ENCODE data around the gene SLAMF8. TPM values are rescaled to one million over a fixed set of nuclear protein-coding genes. Genes with fewer than 3 reads are reported as not detected.

SLAMF8 gene
- total RNA-seq, 1 donor from 2014 or later, result 0.27 TPM

DNA sequence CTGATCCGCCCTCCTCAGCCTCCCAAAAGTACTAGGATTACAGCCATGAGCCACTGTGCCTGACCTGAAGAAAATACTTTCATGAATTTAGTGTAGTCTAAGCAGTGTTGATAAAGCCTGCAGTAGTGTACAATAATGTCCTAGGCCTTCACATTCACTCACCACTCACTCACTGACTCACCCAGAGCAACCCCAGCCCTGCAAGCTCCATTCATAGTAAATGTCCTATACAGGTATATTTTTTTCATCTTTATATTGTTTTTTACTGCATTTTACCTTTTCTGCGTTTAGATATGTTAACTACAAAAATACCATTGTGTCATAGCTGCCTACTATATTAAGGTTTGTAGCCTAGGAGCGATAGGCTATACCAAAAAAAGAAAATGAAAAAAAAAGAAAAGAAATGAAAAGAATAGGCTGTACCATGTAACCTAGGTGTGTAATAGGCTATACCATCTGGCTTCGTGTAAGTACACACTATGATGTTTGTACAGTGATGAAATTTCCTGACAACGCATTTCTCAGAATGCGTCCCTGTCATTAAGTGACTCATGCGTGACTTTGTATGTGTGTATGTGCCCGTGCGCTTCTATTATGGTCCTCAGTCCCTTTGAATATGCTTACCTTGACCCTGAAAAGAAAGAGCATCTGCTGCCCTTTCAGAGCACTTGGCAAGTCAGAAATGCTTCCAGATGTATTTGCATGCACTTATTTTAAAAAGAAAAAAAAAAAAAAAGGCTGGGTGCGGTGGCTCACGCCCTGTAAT is 9.2 kb upstream of the SLAMF8 start:
- TF ChIP-seq, protein P1, sequence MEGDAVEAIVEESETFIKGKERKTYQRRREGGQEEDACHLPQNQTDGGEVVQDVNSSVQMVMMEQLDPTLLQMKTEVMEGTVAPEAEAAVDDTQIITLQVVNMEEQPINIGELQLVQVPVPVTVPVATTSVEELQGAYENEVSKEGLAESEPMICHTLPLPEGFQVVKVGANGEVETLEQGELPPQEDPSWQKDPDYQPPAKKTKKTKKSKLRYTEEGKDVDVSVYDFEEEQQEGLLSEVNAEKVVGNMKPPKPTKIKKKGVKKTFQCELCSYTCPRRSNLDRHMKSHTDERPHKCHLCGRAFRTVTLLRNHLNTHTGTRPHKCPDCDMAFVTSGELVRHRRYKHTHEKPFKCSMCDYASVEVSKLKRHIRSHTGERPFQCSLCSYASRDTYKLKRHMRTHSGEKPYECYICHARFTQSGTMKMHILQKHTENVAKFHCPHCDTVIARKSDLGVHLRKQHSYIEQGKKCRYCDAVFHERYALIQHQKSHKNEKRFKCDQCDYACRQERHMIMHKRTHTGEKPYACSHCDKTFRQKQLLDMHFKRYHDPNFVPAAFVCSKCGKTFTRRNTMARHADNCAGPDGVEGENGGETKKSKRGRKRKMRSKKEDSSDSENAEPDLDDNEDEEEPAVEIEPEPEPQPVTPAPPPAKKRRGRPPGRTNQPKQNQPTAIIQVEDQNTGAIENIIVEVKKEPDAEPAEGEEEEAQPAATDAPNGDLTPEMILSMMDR (IDR thresholded peaks at IDR 0.05), result no peak
- Mint-ChIP-seq H3K9me3 (no peaks in the 10 kb centered on the region), H3K36me3 (ENCODE audit: low read depth) (no peaks in the 10 kb centered on the region), H3K27ac (no peak overlapping the region), H3K4me1 (no peaks in the 10 kb centered on the region), H3K4me3 (no peak overlapping the region), H3K27me3 (peaks cover 23% of the 10 kb centered on the region)
- ChIA-PET CTCF (no interaction called here), POLR2A (no interaction called here)
- ATAC-seq (ENCODE audit: low read depth) (no peak), DNase-seq (no peak)
- intact Hi-C loops (cut with micrococcal nuclease), result no loop called here

DNA sequence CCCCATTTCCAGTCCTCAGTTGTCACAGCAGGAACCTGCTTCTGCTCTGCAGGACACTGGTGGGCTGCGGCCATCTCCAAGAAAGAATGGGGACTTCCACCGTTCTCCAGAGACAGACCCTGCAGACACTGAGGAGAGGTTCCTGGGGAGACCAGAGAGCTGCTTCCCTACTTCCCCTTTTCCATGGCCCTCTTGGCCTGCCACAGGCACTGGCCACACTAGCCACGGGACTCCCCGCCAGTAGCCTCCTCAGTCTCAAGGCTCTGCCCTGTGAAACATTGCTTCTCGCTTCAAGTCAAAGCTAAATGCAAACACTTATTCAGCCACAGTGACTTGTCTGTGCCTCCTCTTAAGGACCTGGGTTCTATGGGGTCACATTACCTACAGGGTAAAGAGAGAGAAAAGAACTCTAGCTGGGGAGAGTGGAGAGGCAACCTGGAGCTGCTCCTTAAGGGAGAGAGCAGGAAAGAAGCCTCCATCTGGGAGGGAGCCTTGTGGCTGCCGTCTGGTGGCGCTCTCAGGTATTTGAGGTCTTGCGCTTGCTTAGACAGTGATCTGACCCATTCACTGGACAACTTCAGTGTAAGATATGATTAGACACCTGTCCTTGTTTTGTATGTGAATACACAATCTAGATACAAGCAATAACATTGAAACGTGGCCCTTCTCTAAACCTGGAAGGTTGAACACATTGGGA is 5.4 kb upstream of the SLAMF8 start:
- TF ChIP-seq, protein P1 (IDR thresholded peaks at IDR 0.05), result no peak
- Mint-ChIP-seq H3K27me3 (peaks cover 27% of the 10 kb centered on the region), H3K4me1 (peaks cover 5% of the 10 kb centered on the region), H3K4me3 (no peak overlapping the region), H3K9me3 (no peaks in the 10 kb centered on the region), H3K36me3 (ENCODE audit: low read depth) (no peaks in the 10 kb centered on the region), H3K27ac (no peak overlapping the region)
- CTCF ChIA-PET, result interaction anchor here (1.1 to 2.6 kb wide), 5 partner anchors 20 to 186 kb away, joined by 3 to 8 read pairs (median 5); no protein-coding TSS in a partner anchor
- no peak for DNase-seq
- intact Hi-C loops (cut with micrococcal nuclease), result loop anchor here (1.0 to 10.0 kb wide), 3 partner anchors 22 to 253 kb away; partner anchors contain the start of gene KCNJ10
- ATAC-seq (ENCODE audit: low read depth), result peak; percentile 50
- POLR2A ChIA-PET, result no interaction called here

- ChIA-PET CTCF (interaction anchor here (1.1 kb wide), 1 partner anchor 185 kb away, joined by 3 read pairs; no protein-coding TSS in a partner anchor), POLR2A (no interaction called here)
- TF ChIP-seq, protein P1 (IDR thresholded peaks at IDR 0.05), result no peak
- Mint-ChIP-seq H3K27me3 (peaks cover 22% of the 10 kb centered on the region), H3K4me1 (peaks cover 9% of the 10 kb centered on the region), H3K27ac (no peak overlapping the region), H3K9me3 (no peaks in the 10 kb centered on the region), H3K4me3 (no peak overlapping the region), H3K36me3 (ENCODE audit: low read depth) (no peaks in the 10 kb centered on the region)
- intact Hi-C loops (cut with micrococcal nuclease), result loop anchor here (10.0 kb wide), 1 partner anchor 251 kb away; the partner anchor contains the start of gene KCNJ10
- no peak for DNase-seq
- ATAC-seq (ENCODE audit: low read depth), result no peak
Observed at GRCh38 chr1:159823406-159823805, 3.3 kb upstream of the SLAMF8 start.

- no peak overlapping the region for H3K4me3 Mint-ChIP-seq
- no peak overlapping the region for H3K27ac Mint-ChIP-seq
- H3K36me3 Mint-ChIP-seq (ENCODE audit: low read depth), result no peaks in the 10 kb centered on the region
- intact Hi-C loops (cut with micrococcal nuclease), result loop anchor here (10.0 kb wide), 1 partner anchor 249 kb away; the partner anchor contains the start of gene KCNJ10
- H3K4me1 Mint-ChIP-seq, result peaks cover 15% of the 10 kb centered on the region
- H3K9me3 Mint-ChIP-seq, result no peaks in the 10 kb centered on the region
- ChIA-PET CTCF (no interaction called here), POLR2A (no interaction called here)
- TF ChIP-seq, protein P1 (IDR thresholded peaks at IDR 0.05), result no peak
- DNase-seq (no peak), ATAC-seq (ENCODE audit: low read depth) (no peak)
- peaks cover 19% of the 10 kb centered on the region for H3K27me3 Mint-ChIP-seq
Observed at GRCh38 chr1:159825564-159825963, 1.1 kb upstream of the SLAMF8 start.

- POLR2A ChIA-PET, result no interaction called here
- DNase-seq (no peak), ATAC-seq (ENCODE audit: low read depth) (no peak)
- CTCF ChIA-PET, result interaction anchor here (1.2 kb wide), 1 partner anchor 27 kb away, joined by 3 read pairs; no protein-coding TSS in a partner anchor
- no peaks in the 10 kb centered on the region for H3K36me3 Mint-ChIP-seq (ENCODE audit: low read depth)
- H3K4me1 Mint-ChIP-seq, result peaks cover 15% of the 10 kb centered on the region
- H3K27me3 Mint-ChIP-seq, result peaks cover 19% of the 10 kb centered on the region
- no peak overlapping the region for H3K4me3 Mint-ChIP-seq
- no peak overlapping the region for H3K27ac Mint-ChIP-seq
- TF ChIP-seq, protein P1 (IDR thresholded peaks at IDR 0.05), result no peak
- intact Hi-C loops (cut with micrococcal nuclease), result loop anchor here (10.0 kb wide), 1 partner anchor 248 kb away; the partner anchor contains the start of gene KCNJ10
- no peaks in the 10 kb centered on the region for H3K9me3 Mint-ChIP-seq
Observed at GRCh38 chr1:159827102-159827490, 423 bp downstream of the SLAMF8 start.
